Right lobe of liver (tissue), 6 donors: ENCODE measurements around the gene TMEM174. TPM values are rescaled to one million over a fixed set of nuclear protein-coding genes. Genes with fewer than 3 reads are reported as not detected.

ENCODE experiments used
- ATAC-seq, 4 donors: fragments of 200-7000 bp; cut with Tn5 transposase; one replicate each; pipeline ENCODE4 v1.9.1; 2020; ENCODE audit warnings: mild to moderate bottlenecking in 4 of 4, moderate library complexity in 4 of 4
- DNase-seq, 3 donors: peaks; one replicate each; pipeline ENCODE4 v3.0.0-alpha.2; 2020
- H3K27ac ChIP-seq, 3 donors: fragments of 200-600 bp; one replicate each; pipeline ENCODE4 v1.8.0; 2022
- H3K27me3 ChIP-seq, 2 donors: fragments of 200-600 bp; one replicate each; pipeline ENCODE4 v1.8.0; 2022
- H3K36me3 ChIP-seq, 4 donors: fragments of 200-600 bp; sonication (generic) in 1 of 4; one replicate each; pipeline versions ENCODE4 v1.5.1 to v1.8.0; 2017 to 2022; ENCODE audit warnings: control low read depth in 1 of 4
- H3K4me1 ChIP-seq, 4 donors: fragments of 200-600 bp; sonication (generic) in 1 of 4; one replicate each; pipeline versions ENCODE4 v1.5.1 to v1.8.0; 2017 to 2022; ENCODE audit warnings: control low read depth in 1 of 4
- H3K4me3 ChIP-seq, 3 donors: fragments of 200-600 bp; one replicate each; pipeline ENCODE4 v1.8.0; 2022
- H3K9me3 ChIP-seq, 4 donors: fragments of 200-600 bp; sonication (generic) in 1 of 4; one replicate each; pipeline versions ENCODE4 v1.5.1 to v1.8.0; 2017 to 2022; ENCODE audit warnings: control low read depth in 1 of 4
- CTCF ChIP-seq, 4 donors: fragments of 200-600 bp in 3 of 4; fragments of 450-650 bp in 1 of 4; IDR thresholded peaks; one replicate each; pipeline versions ENCODE4 v1.5.1 to v1.8.0; 2016 to 2022; ENCODE audit warnings: antibody characterized with exemption in 4 of 4, mild to moderate bottlenecking in 2 of 4
- POLR2A ChIP-seq: fragments of 450-650 bp; IDR thresholded peaks from one replicate; pipeline ENCODE4 v1.6.1; 2017; ENCODE audit warnings: antibody characterized with exemption, mild to moderate bottlenecking
- WGBS: methylation state at CpG from one replicate; pipeline ENCODE4 v1.1.6; 2018; ENCODE audit warnings: low coverage, low lambda C conversion rate; ENCODE audit not compliant: insufficient coverage; ENCODE audit errors: missing lambda C conversion rate; 5-methylcytosine and 5-hydroxymethylcytosine counted together
- intact Hi-C, 2 donors: fragments of 100-400 bp; cut with DNase I; formaldehyde crosslinking; loops; one replicate each; pipeline versions ENCODE4 v1.11.2 to v1.14.1; 2022
- long read RNA-seq: library from polyadenylated mRNA; unstranded; transcript quantifications from one replicate; pipeline ENCODE4 v2.0.0, GENCODE V29; 2019
- total RNA-seq, 6 experiments: library from RNA; depleted of rRNA in 2 of 6; stranded (reverse); fragments of >200 nt in 2 of 6; fragmentation: NEBNext Ultra II Directional in 3 of 6; extraction: Animal tissue kit (Norgen Biotek cat#: 25700) in 3 of 6; gene quantifications; one replicate each; pipeline versions ENCODE4 v1.1.0 to v1.2.4, GENCODE V29; 2016 to 2023
- donor health status: DM: no; HTN: yes; CAD: no.
- donor health status: DM: no; HTN: no; CAD: no.
- donor health status: DM: no; HTN: no; CAD: no.
- donor health status: DM: no; HTN: yes; CAD: no.
- donor health status: DM: no; HTN: yes; CAD: no.

Gene TMEM174
- total RNA-seq, result not detected
- long read RNA-seq, result 0 reads

GRCh38 chr5:73172951-73173350 is at the start of gene TMEM174:
Gene TMEM174, plus strand, starts transcription at chr5:73173193. Its CDS starts 51 bp downstream, at chr5:73173244.
- no peak within 1 kb of the TSS for H3K27ac ChIP-seq
- no peaks in the 10 kb centered on the region for H3K36me3 ChIP-seq
- DNase-seq, result no peak
- no peaks in the 10 kb centered on the region for H3K4me1 ChIP-seq
- intact Hi-C loops, result no loop called here
- H3K4me3 ChIP-seq, result no peak within 1 kb of the TSS
- 84% methylated on average over 5 of the region's 5 CpGs for WGBS
- H3K9me3 ChIP-seq, result no peaks in the 10 kb centered on the region
- no peak for ATAC-seq
- no peaks in the 10 kb centered on the region for H3K27me3 ChIP-seq
- TF ChIP-seq POLR2A (no peak), CTCF (IDR thresholded peaks at IDR 0.05) (no peak)

GRCh38 chr5:73125289-73125688 is 47.7 kb upstream of the TMEM174 start:
- DNase-seq (no peak), ATAC-seq (no peak)
- Histone ChIP-seq H3K4me1 (peaks cover 0 to 8% (median 0%) of the 10 kb centered on the region in 4 donors), H3K27me3 (no peaks in the 10 kb centered on the region), H3K4me3 (no peak overlapping the region), H3K36me3 (no peaks in the 10 kb centered on the region), H3K27ac (no peak overlapping the region), H3K9me3 (no peaks in the 10 kb centered on the region)
- WGBS, result 78% methylated on average over 2 of the region's 4 CpGs
- intact Hi-C loops, result no loop called here
- no peak for TF ChIP-seq CTCF (IDR thresholded peaks at IDR 0.05)
- no peak for TF ChIP-seq POLR2A

- peak; percentile 76 to 97 (median 86) for ATAC-seq
Measured at GRCh38 chr5:73126381-73126780, 46.6 kb upstream of the TMEM174 start.

GRCh38 chr5:73126957-73127356 is 46.0 kb upstream of the TMEM174 start:
- Histone ChIP-seq H3K36me3 (no peaks in the 10 kb centered on the region), H3K4me3 (no peak overlapping the region), H3K9me3 (no peaks in the 10 kb centered on the region), H3K27me3 (no peaks in the 10 kb centered on the region), H3K4me1 (peaks cover 0 to 9% (median 0%) of the 10 kb centered on the region in 4 donors), H3K27ac (no peak overlapping the region)
- 78% methylated on average over 1 of the region's 1 CpG for WGBS
- intact Hi-C loops, result no loop called here
- no peak for ATAC-seq
- TF ChIP-seq CTCF (IDR thresholded peaks at IDR 0.05) (no peak), POLR2A (no peak)
- no peak for DNase-seq

More at GRCh38 chr5:73126381-73126780, 46.6 kb upstream of the TMEM174 start:
- WGBS, result 16% methylated on average over 3 of the region's 4 CpGs
- Histone ChIP-seq H3K4me1 (peaks cover 0 to 8% (median 0%) of the 10 kb centered on the region in 4 donors), H3K27me3 (no peaks in the 10 kb centered on the region), H3K36me3 (no peaks in the 10 kb centered on the region), H3K4me3 (no peak overlapping the region), H3K9me3 (no peaks in the 10 kb centered on the region), H3K27ac (no peak overlapping the region)
- TF ChIP-seq CTCF (IDR thresholded peaks at IDR 0.05), result no peak
- no peak for TF ChIP-seq POLR2A
- peak; percentile 65 to 75 (median 71) for DNase-seq
- intact Hi-C loops, result no loop called here

- TF ChIP-seq CTCF (IDR thresholded peaks at IDR 0.05) (no peak), POLR2A (no peak)
- no peaks in the 10 kb centered on the region for H3K36me3 ChIP-seq
- intact Hi-C loops, result no loop called here
- 69% methylated on average over 3 of the region's 5 CpGs for WGBS
- no peak for DNase-seq
- H3K27ac ChIP-seq, result no peak overlapping the region
- no peak for ATAC-seq
- H3K9me3 ChIP-seq, result no peaks in the 10 kb centered on the region
- no peak overlapping the region for H3K4me3 ChIP-seq
- H3K4me1 ChIP-seq, result peaks cover 0 to 12% (median 0%) of the 10 kb centered on the region in 4 donors
- no peaks in the 10 kb centered on the region for H3K27me3 ChIP-seq
Measured at GRCh38 chr5:73129143-73129542, 43.9 kb upstream of the TMEM174 start.
